PC-9 (cell line): ENCODE results near the gene LMBR1. TPM values are rescaled to one million over a fixed set of nuclear protein-coding genes. Genes with fewer than 3 reads are reported as not detected.

Experiments
- BruUV-seq: library from RNA; stranded (reverse); fragments of 400-500 nt; replicated peaks from 2 replicates; lab custom pipeline; 2021; lab: Mats Ljungman, UMichigan
- CTCF ChIA-PET: fragments of 300-600 bp; sonication (Branson Sonifier 250); formaldehyde crosslinking; loops from one replicate; lab custom pipeline; 2022; ENCODE audit warnings: antibody characterized with exemption; lab: Charles Lee
- POLR2A ChIA-PET: fragments of 300-600 bp; sonication (Branson Sonifier 250); formaldehyde crosslinking; loops from one replicate; lab custom pipeline; 2022; ENCODE audit warnings: antibody characterized with exemption; ENCODE audit not compliant: unreplicated experiment; lab: Charles Lee
- DNase-seq, 2 experiments: peaks; one replicate each; pipeline versions ENCODE4 v3.0.0 to v3.0.0-alpha.2; 2015 to 2022; ENCODE audit warnings: mixed read lengths in 1 of 2
- H2AFZ ChIP-seq: fragments of 200-600 bp; sonication (generic); 2 replicates; pipeline ENCODE4 v1.8.1; 2017; ENCODE audit warnings: antibody characterized with exemption
- H3F3A ChIP-seq: fragments of 200-600 bp; sonication (generic); 2 replicates; pipeline ENCODE4 v1.8.1; 2017; ENCODE audit warnings: antibody characterized with exemption, mild to moderate bottlenecking, low read depth; ENCODE audit not compliant: insufficient read depth
- H3K27ac ChIP-seq: fragments of 200-600 bp; sonication (generic); 2 replicates; pipeline ENCODE4 v1.6.1; 2016; ENCODE audit warnings: mixed run types
- H3K27me3 ChIP-seq: fragments of 200-600 bp; sonication (generic); 2 replicates; pipeline ENCODE4 v1.6.1; 2016; ENCODE audit warnings: low read depth, mixed run types; ENCODE audit not compliant: insufficient read depth
- H3K36me3 ChIP-seq: fragments of 200-600 bp; sonication (generic); 2 replicates; pipeline ENCODE4 v1.6.1; 2016; ENCODE audit warnings: low read depth, mixed run types
- H3K4me1 ChIP-seq: fragments of 200-600 bp; sonication (generic); replicated peaks from 2 replicates; pipeline ENCODE4 v1.6.1; 2016; ENCODE audit warnings: mixed run types; ENCODE audit not compliant: insufficient read depth
- H3K4me2 ChIP-seq: fragments of 200-600 bp; sonication (generic); 2 replicates; pipeline ENCODE4 v1.6.1; 2017; ENCODE audit warnings: mixed run types
- H3K4me3 ChIP-seq: fragments of 200-600 bp; sonication (generic); 2 replicates; pipeline ENCODE4 v1.6.1; 2016; ENCODE audit warnings: mixed run types
- H3K79me2 ChIP-seq: fragments of 200-600 bp; sonication (generic); 2 replicates; pipeline ENCODE4 v1.6.1; 2017; ENCODE audit warnings: low read depth, mixed run types
- H3K9me2 ChIP-seq: fragments of 200-600 bp; sonication (generic); 2 replicates; pipeline ENCODE4 v1.8.1; 2017; ENCODE audit warnings: mild to moderate bottlenecking; ENCODE audit not compliant: insufficient read depth
- H3K9me3 ChIP-seq: fragments of 200-600 bp; sonication (generic); 2 replicates; pipeline ENCODE4 v1.8.1; 2016; ENCODE audit warnings: low read depth; ENCODE audit not compliant: insufficient read depth
- H4K20me1 ChIP-seq: fragments of 200-600 bp; sonication (generic); 2 replicates; pipeline ENCODE4 v1.8.1; 2017; ENCODE audit not compliant: insufficient read depth
- EZH2 ChIP-seq: fragments of 200-600 bp; sonication (generic); IDR thresholded peaks from 2 replicates; pipeline ENCODE4 v1.8.0; 2017; ENCODE audit warnings: antibody characterized with exemption, low read depth
- intact Hi-C: fragments of 100-400 bp; cut with micrococcal nuclease; formaldehyde crosslinking; loops from one replicate; pipeline ENCODE4 v1.10.0; 2022; ENCODE audit not compliant: unreplicated experiment
- total RNA-seq: library from RNA; stranded (reverse); gene quantifications from 2 replicates; pipeline ENCODE4 v1.2.3, GENCODE V29; 2021
- TF ChIP-seq, protein P1 (sequence below): fragments of 200-600 bp; sonication (generic); conservative IDR thresholded peaks from 2 replicates; pipeline ENCODE4 v1.6.1; 2017; ENCODE audit warnings: mixed run types, antibody characterized with exemption, mild to moderate bottlenecking, moderate library complexity

The LMBR1 gene
- total RNA-seq, 1 experiment from 2014 or later, result 85.0 TPM

DNA sequence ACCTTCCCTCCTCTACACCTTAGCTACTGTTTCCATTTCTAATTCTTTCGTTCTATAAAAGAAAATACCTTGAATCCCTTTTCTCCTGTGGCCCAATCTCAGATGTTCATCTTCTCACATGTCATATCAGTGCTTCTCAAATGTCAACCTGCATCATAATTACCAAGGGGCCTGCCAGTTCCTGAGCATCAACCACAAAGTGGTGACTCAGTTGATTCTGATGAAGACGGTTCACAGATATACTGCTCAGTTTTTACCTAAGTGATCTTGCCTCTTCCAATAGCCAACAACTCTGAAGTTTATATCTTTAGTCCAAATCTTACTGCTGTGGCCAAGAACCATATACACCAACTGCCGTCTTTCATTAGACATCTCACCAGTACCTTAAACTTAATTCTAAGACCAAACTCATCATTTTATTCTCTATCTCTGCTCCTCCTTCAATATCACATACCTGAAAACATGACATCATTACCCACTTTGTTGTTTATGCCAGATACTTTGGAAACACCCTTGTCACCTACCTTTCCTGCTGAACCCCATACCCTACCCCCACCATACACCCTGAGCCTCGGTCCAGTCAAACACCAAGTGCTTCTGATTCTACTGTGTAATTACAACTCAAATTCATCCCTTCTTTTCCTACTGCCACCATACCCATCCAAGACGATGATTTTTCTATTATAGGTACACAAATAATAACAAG is 115.5 kb downstream of the LMBR1 start:
- POLR2A ChIA-PET, result no interaction called here
- CTCF ChIA-PET, result no interaction called here
- no peak for TF ChIP-seq EZH2
- TF ChIP-seq, protein P1, sequence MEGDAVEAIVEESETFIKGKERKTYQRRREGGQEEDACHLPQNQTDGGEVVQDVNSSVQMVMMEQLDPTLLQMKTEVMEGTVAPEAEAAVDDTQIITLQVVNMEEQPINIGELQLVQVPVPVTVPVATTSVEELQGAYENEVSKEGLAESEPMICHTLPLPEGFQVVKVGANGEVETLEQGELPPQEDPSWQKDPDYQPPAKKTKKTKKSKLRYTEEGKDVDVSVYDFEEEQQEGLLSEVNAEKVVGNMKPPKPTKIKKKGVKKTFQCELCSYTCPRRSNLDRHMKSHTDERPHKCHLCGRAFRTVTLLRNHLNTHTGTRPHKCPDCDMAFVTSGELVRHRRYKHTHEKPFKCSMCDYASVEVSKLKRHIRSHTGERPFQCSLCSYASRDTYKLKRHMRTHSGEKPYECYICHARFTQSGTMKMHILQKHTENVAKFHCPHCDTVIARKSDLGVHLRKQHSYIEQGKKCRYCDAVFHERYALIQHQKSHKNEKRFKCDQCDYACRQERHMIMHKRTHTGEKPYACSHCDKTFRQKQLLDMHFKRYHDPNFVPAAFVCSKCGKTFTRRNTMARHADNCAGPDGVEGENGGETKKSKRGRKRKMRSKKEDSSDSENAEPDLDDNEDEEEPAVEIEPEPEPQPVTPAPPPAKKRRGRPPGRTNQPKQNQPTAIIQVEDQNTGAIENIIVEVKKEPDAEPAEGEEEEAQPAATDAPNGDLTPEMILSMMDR, result no peak

DNA sequence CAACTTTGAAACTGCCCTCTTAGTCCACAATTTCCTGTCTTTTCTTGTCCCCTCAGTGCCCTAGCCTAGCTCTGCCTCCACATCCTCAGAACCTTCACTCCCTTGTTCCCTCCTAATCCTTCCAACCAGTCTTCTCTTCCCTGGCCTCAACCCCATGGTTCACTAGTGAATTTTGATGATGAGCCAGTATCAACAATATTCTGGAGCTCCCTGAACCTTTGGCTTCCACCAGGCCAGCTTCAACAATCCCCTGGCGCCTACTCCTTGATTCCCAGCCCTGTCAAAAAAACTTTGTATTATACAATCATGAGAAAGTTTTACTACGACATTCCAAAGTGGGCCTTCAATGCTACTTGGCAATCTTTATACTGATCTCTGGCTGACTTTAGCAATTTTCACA is 116.5 kb downstream of the LMBR1 start:
- POLR2A ChIA-PET, result no interaction called here

More for the DNA sequence above, 115.5 kb downstream of the LMBR1 start:
- Histone ChIP-seq H3K4me2 (no peak overlapping the region), H3F3A (peaks cover 7% of the 10 kb centered on the region; the same call in 1 of the 2 replicates), H4K20me1 (0 out of 2 replicates have a peak, but pooled peaks cover 6% of the 10 kb centered on the region), H3K27me3 (no peaks in the 10 kb centered on the region), H3K4me1 (no peaks in the 10 kb centered on the region), H2AFZ (no peak overlapping the region), H3K9me2 (no peaks in the 10 kb centered on the region), H3K79me2 (no peaks in the 10 kb centered on the region), H3K36me3 (no peaks in the 10 kb centered on the region), H3K4me3 (no peak overlapping the region), H3K27ac (no peak overlapping the region), H3K9me3 (no peaks in the 10 kb centered on the region)
- DNase-seq, result no peak
- no TSS peak for BruUV-seq
- intact Hi-C loops, result no loop called here

DNA sequence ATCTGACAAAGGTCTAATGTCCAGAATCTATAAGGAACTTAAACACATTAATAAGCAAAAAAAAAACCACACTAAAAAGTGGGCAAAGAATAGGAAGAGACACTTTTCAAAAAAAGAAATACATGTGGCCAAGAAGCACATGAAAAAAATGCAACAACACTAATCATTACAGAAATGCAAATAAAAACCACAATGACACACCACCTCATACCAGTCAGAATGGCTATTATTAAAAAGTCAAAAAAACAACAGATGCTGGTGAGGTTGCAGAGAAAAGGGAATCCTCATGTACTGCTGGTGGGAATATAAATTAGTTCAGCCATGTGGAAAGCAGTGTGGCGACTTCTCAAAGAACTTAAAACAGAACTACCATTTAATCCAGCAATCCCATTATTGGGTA is 119.0 kb downstream of the LMBR1 start:
- H3K9me3 ChIP-seq, result no peaks in the 10 kb centered on the region
- no peak for DNase-seq
- H3K27me3 ChIP-seq, result no peaks in the 10 kb centered on the region
- intact Hi-C loops, result no loop called here
- no peak overlapping the region for H3K4me2 ChIP-seq
- BruUV-seq, result no TSS peak
- H3F3A ChIP-seq, result 0 out of 2 replicates have a peak, but pooled peaks cover 3% of the 10 kb centered on the region
- no peak overlapping the region for H2AFZ ChIP-seq
- H4K20me1 ChIP-seq, result 0 out of 2 replicates have a peak, but pooled peaks cover 4% of the 10 kb centered on the region
- H3K9me2 ChIP-seq, result no peaks in the 10 kb centered on the region
- H3K27ac ChIP-seq, result no peak overlapping the region
- H3K4me1 ChIP-seq, result no peaks in the 10 kb centered on the region
- no peaks in the 10 kb centered on the region for H3K36me3 ChIP-seq
- no peaks in the 10 kb centered on the region for H3K79me2 ChIP-seq
- no peak for TF ChIP-seq EZH2
- TF ChIP-seq, protein P1, result no peak
- no peak overlapping the region for H3K4me3 ChIP-seq
- ChIA-PET CTCF (no interaction called here), POLR2A (no interaction called here)

More for the DNA sequence above, 116.5 kb downstream of the LMBR1 start:
- Histone ChIP-seq H3K36me3 (no peaks in the 10 kb centered on the region), H3K27me3 (no peaks in the 10 kb centered on the region), H3K9me3 (no peaks in the 10 kb centered on the region), H3K4me2 (no peak overlapping the region), H3K4me3 (no peak overlapping the region), H3F3A (peaks cover 7% of the 10 kb centered on the region; the same call in 1 of the 2 replicates), H4K20me1 (0 out of 2 replicates have a peak, but pooled peaks cover 9% of the 10 kb centered on the region), H3K9me2 (no peaks in the 10 kb centered on the region), H3K27ac (no peak overlapping the region), H2AFZ (no peak overlapping the region), H3K4me1 (no peaks in the 10 kb centered on the region), H3K79me2 (no peaks in the 10 kb centered on the region)
- CTCF ChIA-PET, result no interaction called here
- no peak for TF ChIP-seq EZH2
- TF ChIP-seq, protein P1, result no peak
- no peak for DNase-seq
- no TSS peak for BruUV-seq
- intact Hi-C loops, result no loop called here
